GM18498 (cell line): Measurements from ENCODE around the gene C19orf12.

Source experiments
- ATAC-seq: cut with Tn5 transposase; IDR thresholded peaks from one replicate; pipeline ENCODE4 v1.9.1; 2021; ENCODE audit warnings: mild to moderate bottlenecking, moderate library complexity; ENCODE audit not compliant: unreplicated experiment

C19orf12 gene

DNA sequence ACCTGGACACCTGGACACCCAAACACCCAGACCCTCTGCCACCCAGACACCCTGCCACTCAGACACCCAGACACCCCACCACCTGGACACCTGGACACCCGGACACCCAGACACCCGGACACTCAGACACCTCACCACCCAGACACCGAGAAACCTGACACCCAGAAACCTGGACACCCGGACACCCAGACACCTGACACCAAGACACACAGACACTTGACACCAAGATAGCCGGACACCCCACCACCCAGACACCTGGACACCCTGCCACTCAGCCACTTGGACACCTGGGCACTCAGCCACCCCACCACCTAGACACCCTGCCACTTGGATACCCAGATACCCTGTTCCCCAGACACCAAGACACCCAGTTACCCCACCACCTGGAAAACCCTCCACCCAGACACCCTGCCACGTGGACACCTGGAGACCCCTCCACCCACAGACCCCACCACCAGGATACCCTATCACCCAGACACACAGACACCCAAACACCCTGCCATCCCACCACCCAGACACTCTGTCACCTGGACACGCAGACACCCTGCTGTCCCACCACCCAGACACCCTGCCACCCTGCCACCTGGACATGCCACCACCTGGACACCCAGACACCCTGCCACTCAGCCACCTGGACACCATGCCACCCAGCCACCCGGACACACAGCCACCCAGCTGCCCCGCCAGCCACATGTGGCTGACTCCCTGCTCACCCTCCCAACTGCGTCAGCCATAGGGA is 17.4 kb downstream of the C19orf12 start:
- no peak for ATAC-seq

DNA sequence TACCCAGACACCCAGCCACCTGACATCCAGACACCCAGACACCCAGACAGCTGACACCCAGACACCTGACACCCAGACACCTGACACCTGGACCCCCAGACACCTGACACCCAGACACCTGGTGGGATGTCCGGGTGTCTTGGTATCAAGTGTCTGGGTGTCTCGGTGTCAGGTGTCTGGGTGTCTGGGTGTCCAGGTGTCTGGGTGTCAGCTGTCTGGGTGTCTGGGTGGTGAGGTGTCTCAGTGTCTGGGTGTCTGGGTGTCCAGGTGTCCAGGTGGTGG is 18.6 kb downstream of the C19orf12 start:
- no peak for ATAC-seq

DNA sequence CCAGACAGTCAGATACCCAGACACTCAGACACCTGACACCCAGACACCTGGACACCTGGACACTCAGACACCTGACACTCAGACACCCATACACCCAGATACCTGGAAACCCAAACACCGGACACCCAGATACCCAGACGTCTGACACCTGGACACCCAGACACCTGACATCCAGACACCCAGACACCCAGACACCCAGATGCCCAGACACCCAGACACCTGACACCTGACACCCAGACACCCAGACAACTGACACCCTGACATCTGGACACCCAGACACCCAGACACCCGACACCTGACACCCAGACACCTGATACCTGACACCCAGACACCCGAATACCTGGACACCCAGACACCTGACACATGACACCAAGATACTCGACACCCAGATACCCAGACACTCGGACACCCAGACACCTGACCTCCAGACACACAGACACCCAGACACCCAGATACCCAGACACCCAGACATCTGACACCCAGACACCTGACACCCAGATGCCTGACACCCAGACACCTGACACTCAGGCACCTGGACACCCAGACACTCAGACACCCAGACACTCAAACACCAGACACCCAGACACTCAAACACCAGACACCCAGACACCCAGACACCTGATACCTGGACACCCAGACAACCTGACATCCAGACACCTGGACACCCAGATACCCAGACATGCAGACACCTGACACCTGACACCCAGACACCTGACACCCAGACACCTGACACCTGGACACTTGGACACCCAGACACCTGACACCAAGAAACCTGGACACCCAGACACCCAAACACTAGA is 19.1 kb downstream of the C19orf12 start:
- ATAC-seq: no peak

DNA sequence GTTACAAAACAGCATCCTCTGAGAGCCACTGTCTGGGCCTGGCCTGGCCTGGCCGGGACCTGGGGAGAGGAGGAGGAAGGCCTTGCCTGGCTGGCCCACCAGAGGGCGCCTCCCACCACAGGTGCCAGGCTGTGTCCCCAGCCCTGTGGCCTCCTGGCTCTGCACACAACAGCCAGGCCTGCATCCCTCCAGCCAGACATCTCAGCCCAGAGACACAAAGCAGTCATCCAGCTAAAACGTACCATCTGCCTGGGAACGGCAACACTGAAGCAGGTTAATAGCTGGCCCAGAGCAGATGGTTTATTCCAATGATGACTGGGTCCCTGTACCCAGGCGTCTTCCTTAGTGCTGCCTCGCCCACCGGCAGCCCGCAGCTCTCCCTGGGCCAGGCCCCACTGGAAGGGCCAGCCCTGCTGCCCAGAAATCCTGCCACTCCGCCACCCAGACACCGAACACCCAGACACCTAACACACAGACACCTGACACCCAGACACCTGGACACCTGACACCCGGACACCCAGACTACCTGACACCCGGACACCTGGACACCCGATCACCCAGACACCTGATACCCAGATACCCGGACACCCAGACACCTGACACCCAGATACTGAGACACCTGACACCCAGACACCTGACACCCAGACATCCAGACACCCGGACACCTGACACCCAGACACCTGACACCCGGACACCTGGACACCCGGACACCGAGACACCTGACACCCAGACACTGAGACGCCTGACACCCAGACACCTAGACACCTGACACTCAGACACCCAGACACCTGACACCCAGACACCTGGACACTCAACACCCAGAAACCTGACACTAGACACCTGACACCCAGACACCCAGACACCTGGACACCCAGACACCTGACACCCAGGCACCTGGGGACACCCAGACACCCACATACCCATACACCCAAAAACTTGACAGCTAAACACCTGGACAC is 20.1 kb downstream of the C19orf12 start:
- ATAC-seq: peak; percentile 96

DNA sequence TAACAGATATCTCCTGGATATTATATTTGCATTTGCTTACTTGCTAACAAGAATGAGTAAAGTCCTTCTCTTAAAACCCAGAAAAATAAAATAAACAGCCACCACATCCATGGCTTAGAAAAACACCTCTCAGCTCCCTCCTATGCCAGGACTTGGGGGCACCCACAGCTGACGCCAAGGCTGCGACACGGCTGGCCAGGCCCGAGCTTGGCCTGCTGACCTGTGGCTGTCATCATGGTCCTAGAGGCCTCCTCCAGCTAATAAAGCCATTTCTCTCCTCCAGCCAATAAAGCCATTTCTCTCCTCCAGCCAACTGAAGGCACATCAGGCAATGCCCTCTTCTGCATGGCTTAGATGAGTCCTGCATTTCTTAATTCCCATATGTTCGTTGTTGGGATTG is 20.9 kb downstream of the C19orf12 start:
- no peak for ATAC-seq

DNA sequence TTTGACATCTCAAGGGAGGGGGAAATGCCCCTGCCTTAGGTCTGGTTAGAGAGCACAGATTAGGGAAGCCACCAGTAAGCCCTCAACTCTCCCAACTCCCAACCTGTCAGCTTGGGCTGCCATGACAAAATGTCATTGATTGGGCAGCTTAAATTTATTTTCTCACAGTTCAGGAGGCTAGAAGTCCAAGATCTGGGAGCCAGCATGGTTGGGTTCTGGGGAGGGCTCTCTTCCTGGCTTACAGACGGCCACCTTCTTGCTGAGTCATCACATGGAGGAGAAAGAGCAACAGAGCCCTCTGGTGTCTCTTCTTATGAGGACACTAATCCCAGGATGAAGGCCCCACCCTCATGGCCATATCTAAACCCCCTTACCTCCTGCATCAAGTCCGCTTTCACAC is 24.2 kb downstream of the C19orf12 start:
- no peak for ATAC-seq

DNA sequence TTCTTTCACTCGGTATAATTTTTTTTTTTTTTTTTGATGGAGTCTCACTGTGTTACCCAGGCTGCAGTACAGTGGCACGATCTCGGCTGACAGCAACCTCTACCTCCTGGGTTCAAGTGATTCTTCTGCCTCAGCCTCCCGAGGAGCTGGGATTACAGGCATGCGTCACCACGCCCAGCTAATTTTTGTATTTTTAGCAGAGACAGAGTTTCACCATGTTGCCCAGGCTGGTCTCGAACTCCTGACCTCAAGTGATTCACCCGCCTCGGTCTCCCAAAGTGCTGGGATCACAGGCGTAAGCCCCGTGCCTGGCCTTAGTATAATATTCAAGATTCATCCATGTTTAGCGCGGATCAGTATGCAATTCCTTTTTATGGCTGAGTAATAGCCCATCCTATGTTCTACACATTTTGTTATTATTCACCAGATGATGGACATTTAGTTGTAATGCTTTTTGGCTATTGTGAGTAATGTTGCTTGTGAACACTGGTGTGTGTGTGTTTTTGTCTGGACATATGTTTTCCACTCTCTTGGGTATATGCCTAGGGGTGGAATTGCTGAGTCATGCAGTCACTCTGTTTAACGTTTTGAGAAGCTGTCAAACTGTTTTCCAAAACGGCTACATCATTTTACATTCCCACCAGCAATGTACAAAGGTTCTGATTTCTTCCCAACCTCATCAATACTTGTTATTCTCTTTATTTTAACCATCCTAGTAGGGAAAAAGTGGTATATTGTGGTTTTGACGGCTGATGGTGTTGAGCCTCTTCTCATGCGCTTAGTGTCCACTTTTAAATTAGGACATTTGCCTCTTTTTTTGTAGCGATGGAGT is 26.9 kb downstream of the C19orf12 start:
- ATAC-seq: no peak

DNA sequence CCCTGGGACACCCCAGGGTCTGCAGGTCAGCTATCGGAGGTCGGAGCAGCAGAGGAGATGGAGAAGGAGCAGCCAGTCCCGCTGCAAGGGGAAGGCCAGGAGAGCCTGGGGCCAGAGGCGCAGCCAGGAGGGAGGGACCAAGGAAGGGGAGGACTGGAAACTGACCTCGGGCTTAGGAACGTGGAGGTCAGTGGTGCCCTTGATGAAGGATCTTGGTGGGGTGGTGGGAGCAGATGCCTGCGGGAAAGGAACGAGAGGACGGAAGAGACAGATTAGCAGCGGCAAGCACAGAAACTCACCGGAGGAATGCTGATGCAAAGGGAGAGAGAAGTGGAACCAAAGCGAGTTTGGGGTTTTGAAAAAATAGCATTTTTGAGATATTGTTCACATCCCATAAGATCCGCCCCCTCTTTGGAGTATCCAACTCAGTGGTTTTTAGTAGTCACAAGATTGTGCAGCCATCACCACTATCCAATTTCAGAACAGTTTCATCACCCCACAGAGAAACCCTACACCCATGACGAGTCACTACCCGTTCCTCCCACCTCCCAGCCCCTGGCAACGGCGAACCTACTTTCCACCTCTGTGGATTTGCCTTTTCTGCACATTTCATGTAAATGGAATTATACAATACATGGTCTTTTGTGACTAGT is 27.7 kb downstream of the C19orf12 start:
- no peak for ATAC-seq

DNA sequence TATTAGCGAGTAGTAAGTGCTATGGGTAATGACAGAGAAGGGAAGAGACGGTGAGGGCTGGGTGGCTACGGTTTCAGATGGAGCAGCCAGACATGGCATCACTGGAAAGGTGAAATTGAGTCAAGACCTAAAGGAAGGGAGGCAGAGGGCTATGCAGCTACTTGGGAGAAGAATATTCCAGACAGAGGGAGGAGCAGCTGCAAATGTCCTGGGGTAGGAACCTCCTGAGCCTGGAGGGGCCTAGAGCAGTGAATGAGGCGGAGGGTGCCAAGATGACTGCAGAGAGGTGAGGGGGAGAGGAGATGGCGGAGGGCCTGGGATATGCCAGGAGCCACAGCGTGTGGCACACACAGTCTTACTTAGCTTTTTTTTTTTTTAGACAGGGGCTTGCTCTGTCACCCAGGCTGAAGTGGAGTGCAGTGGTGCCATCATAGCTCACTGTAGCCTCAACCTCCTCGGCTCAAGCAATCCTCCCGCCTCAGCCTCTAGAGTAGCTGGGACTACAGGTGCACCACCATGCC is 28.7 kb downstream of the C19orf12 start:
- no peak for ATAC-seq

DNA sequence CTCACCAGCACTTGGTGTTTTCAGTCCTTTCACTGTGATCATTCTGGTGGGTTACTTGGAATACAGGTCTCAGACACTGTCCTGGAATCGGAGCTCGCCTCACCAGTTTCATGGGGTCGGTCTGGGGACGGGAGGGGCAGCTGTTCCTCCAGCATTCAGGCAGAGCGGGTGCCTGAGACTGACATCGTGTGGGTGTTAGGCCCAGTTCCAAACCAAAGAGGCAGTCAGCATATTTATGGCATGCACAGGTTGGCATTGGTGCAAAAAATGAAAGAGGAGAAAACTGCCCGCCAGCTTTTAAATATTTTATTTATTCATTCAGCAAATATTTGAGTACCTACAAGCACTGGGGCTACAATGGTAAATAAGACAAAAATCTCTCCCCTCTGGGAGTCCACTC is 29.7 kb downstream of the C19orf12 start:
- no peak for ATAC-seq

DNA sequence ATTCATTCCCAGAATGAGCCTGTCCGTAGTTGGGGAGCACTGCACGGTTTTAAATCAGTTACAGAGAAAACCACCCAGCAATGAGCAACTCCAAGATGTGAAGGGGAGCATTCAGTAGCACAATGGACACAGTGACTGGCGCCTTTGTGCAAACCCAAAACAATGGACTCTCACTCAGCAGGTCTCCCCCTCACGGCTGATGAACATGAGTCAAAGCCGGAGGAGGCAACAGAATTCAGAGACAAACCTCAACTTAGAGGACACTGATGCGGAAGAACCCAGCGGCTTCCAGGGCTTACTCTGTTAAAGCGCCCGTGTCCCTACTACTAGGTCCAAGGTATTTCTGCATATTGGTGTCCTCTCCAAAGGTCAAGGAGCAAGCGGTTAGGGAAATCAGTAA is 32.1 kb downstream of the C19orf12 start:
- ATAC-seq: no peak

DNA sequence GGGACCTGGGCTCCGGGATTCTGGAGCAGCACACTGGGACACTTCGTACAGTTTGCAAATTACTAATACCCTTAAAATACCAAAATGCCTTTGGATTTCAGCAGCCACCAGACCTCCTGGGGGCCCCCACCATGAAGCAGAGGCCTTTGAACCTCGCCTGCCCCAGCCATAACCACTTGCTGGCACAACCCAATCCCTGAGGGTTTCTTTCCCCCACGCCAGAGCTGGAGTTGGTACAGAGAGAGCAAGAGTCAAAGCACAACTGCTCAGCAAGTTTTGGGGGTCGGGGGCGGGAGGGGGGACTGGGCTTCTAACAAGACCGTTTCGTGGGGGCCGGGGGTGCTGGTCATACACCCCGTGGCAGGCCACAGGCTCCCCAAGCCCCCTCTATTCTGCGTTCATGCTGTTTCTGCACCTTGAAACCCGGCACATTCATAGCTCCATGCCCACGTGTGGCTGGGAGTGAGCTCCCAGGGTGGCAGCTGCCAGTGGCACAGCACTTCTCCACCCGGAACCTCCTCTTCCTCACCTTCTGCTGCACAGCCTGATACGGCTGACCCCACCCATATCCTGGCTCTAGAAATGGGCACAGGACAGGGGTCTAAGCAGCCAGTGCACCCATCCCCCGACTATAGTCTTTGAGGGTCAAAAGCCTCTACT is 32.7 kb downstream of the C19orf12 start:
- ATAC-seq: no peak

DNA sequence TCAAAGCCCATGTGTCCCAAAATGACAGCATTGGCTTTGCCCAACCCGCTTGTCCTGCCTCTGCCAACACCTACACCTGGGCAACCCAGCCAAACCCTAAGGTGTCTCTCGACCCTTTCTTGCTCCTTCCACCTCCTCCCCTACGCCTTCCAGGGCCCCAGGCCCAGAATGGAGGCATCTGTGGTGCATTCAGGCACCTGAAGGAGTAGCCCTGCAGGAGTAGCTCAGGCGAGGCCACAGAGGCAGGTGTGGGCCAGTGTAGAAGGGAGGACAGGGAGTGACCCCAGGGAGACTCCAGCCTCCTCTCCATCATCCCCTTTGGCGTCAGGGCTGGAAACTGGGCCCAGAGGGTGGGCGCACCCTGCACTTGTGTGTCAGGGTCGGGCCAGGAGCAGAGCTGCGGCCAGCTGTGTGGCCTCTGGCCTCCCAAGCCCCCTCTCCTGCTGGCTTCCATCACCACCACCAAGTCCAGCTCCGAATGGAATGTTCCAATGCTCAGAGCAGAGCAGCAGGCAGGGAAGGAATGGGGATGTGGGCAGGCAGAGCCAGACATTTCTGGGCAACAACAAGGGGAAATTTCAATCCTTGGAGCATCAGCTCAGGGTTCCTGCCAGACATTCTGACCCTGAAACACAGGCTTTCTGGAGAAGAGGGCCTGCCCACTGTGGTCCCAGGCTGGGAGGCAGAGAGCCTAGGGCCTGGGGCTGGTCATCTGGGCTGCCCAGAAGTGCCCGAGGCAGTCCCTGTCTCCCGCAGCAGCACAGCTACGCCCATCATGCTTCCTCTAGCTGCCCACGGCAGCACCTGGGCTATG is 33.4 kb downstream of the C19orf12 start:
- ATAC-seq: no peak

DNA sequence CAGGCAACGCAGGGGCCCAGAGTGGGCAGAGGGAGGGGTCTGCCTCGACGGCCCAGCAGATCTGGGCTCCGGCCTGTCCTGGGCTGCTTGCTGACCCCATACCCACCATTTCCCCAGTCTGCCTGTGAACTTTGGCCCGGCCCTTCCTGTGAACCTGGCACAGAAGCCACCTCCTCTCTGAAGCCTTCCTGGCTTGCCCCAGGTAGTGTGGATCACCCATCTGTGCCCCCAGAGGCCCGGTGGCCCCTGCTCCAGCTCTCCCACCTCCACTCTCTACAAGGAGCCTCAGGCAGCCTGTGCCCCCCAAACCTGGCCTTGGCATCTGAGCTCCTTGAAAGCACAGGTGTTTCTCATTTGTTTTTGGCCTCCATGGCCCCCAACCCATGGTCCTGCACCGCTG is 34.1 kb downstream of the C19orf12 start:
- ATAC-seq: peak; percentile 5

DNA sequence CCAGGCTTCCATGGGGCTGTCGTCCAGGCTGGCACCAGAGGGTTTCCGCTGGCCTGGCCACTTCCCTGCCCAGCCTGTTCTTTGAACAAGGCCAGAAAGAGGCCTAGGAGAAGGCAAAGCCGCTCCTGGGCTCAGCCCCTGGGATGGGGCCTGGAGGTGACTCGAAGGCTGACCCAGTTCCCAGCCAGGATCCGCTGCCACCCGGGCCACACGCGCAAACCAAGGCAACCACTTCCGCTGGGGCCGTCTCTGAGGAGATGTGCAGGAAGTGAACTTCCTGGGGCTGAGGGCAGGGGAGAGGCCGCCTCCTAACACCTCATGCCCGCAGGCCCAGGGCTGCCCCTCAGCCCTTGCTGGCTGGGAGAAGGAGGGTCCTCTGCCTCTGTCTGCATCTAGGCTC is 34.6 kb downstream of the C19orf12 start:
- peak; percentile 83 for ATAC-seq

DNA sequence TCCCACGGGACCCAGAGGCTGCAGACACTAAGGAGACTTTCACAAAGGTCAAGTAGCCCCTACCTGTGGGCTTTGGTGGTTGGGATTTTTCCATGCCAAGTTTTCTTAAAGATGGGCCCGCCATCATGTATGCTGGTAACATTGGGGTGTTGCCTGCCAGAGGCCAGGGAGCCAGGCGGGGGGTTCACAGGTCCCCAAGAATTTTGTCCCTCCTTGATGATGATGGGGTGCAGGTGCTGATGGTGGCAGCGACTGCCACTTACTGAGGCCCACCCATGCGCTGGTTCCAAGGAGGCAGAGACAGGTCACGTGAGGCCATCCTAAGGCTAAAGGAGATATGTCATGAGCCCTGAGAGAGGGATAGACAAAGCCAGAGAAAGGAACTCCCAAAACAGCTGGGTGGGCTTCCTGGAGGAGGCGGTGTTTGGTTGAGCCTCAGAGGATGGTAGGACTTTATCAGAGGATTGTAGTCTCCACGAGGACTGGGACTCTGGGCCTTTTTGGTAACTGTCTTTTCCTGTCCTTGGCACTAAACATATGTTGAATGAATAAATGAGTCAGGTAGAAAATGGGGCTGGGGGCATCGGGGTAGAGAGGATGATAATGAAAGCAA is 35.4 kb downstream of the C19orf12 start:
- no peak for ATAC-seq

DNA sequence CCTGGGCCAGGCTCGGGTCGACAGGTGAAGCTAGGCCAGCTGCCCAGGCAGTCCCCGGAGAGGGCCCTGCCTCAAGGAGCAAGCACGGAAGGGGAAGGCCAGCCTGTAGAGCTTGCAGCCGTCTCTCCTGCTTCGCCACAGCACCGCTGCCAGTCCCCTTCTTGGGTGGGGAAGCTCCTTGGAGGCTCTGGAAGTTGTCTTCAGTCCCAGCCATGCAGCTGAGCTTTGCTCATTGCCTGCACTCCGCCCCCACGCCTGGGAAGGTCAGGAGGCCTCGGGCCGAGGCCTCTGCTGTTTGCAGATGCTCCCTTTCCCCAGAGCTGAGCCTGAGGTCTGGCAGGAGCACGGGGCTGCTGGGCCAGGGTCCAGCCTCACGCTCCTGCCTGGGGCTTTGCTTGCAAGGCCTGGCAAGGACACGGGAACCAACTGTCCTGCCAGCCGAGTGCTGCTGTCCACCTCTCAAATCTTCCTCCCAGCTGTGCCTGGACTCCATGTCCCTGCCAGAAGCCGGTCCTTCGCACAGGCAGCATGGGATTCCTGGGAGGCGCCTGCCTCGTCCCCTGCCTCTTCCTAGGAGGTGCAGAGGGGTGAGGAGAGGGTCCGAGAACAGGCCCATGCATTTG is 36.5 kb downstream of the C19orf12 start:
- ATAC-seq: no peak
